Smooth muscle cell (in vitro differentiated cells): ENCODE data around the gene PLA2G12A. TPM values are rescaled to one million over a fixed set of nuclear protein-coding genes. Genes with fewer than 3 reads are reported as not detected.

Experiments
- DNase-seq: peaks from one replicate; lab custom pipeline; 2025; ENCODE audit not compliant: unreplicated experiment; lab: John Stamatoyannopoulos, UW
- H2AFZ ChIP-seq: fragments of 200-600 bp; sonication (generic); 2 replicates; pipeline ENCODE4 v1.6.0; 2016; ENCODE audit warnings: antibody characterized with exemption, low read depth, mild to moderate bottlenecking
- H3F3A ChIP-seq: fragments of 200-600 bp; sonication (generic); 2 replicates; pipeline ENCODE4 v1.6.0; 2017; ENCODE audit warnings: antibody characterized with exemption, low read depth
- H3K27ac ChIP-seq: fragments of 200-600 bp; sonication (generic); 2 replicates; pipeline ENCODE4 v1.5.1; 2016; ENCODE audit warnings: low read depth, mild to moderate bottlenecking
- H3K27me3 ChIP-seq: fragments of 200-600 bp; sonication (generic); 2 replicates; pipeline ENCODE4 v1.6.1; 2016; ENCODE audit warnings: low read depth, mild to moderate bottlenecking
- H3K36me3 ChIP-seq: fragments of 200-600 bp; sonication (generic); 2 replicates; pipeline ENCODE4 v1.5.1; 2016; ENCODE audit warnings: low read depth
- H3K4me1 ChIP-seq: fragments of 200-600 bp; sonication (generic); 2 replicates; pipeline ENCODE4 v1.5.1; 2016; ENCODE audit warnings: low read depth
- H3K4me2 ChIP-seq: fragments of 200-600 bp; sonication (generic); 2 replicates; pipeline ENCODE4 v1.6.0; 2016; ENCODE audit warnings: mild to moderate bottlenecking
- H3K4me3 ChIP-seq: fragments of 200-600 bp; sonication (generic); 2 replicates; pipeline ENCODE4 v1.5.1; 2016; ENCODE audit warnings: mild to moderate bottlenecking
- H3K79me2 ChIP-seq: fragments of 200-600 bp; sonication (generic); 2 replicates; pipeline ENCODE4 v1.6.0; 2016; ENCODE audit warnings: low read depth, mild to moderate bottlenecking
- H3K9ac ChIP-seq: fragments of 200-600 bp; sonication (generic); 2 replicates; pipeline ENCODE4 v1.6.0; 2016; ENCODE audit warnings: low read depth
- H3K9me3 ChIP-seq: fragments of 200-600 bp; sonication (generic); replicated peaks from 2 replicates; pipeline ENCODE4 v1.5.1; 2016; ENCODE audit warnings: low read depth
- H4K20me1 ChIP-seq: fragments of 200-600 bp; sonication (generic); 2 replicates; pipeline ENCODE4 v1.6.0; 2016; ENCODE audit warnings: low read depth
- CTCF ChIP-seq: fragments of 200-600 bp; sonication (generic); IDR thresholded peaks from 2 replicates; pipeline ENCODE4 v1.5.1; 2017; ENCODE audit warnings: borderline replicate concordance, mild to moderate bottlenecking, antibody characterized with exemption; ENCODE audit not compliant: insufficient read depth, poor library complexity, severe bottlenecking
- WGBS: methylation state at CpG from one replicate; pipeline ENCODE4 v1.1.7; 2016; ENCODE audit warnings: low lambda C conversion rate; 5-methylcytosine and 5-hydroxymethylcytosine counted together
- polyA plus RNA-seq: library from polyadenylated mRNA; unstranded; fragments of >200 nt; fragmentation: Nextera tagmentation; extraction: Ambion mirVana; gene quantifications from 2 replicates; pipeline ENCODE4 v1.2.1, GENCODE V29; 2016
- total RNA-seq: library from RNA; depleted of rRNA; stranded (reverse); fragments of >200 nt; gene quantifications from 2 replicates; pipeline ENCODE4 v1.2.3, GENCODE V29; 2014

Gene PLA2G12A
- total and polyA plus RNA-seq, 2 experiments from 2014 or later: 36.8 to 56.5 TPM

DNA sequence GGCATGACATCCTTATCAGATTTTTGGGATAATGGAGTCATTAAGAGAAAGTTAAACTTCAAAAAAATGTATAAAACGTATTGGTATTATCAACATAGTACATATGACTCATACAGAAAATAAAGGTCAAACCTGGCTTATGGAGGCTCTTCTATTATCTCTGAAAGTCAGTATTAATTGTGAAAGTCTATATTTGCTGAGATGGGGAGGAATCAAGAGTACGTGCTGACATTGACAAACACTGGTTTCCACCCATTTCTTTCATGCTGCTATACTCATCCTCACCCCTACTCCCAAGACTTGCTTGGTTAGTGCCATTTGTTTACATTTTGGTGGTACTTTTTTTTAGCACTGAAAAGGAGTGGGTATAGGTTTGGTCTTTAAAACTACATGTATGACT is 30.8 kb upstream of the PLA2G12A start:
- Histone ChIP-seq H3K27me3 (no peaks in the 10 kb centered on the region), H3K79me2 (no peaks in the 10 kb centered on the region), H3K4me2 (no peak overlapping the region), H3F3A (no peaks in the 10 kb centered on the region), H3K4me1 (no peaks in the 10 kb centered on the region), H3K4me3 (no peak overlapping the region), H3K9ac (no peak overlapping the region), H3K36me3 (no peaks in the 10 kb centered on the region), H3K9me3 (no peaks in the 10 kb centered on the region), H2AFZ (no peak overlapping the region), H3K27ac (no peak overlapping the region), H4K20me1 (no peaks in the 10 kb centered on the region)
- DNase-seq: no peak
- no peak for TF ChIP-seq CTCF
- 63% methylated on average over 2 of the region's 2 CpGs for WGBS

- TF ChIP-seq CTCF: no peak
- DNase-seq: no peak
- Histone ChIP-seq H3F3A (no peaks in the 10 kb centered on the region), H4K20me1 (no peaks in the 10 kb centered on the region), H3K79me2 (no peaks in the 10 kb centered on the region), H3K4me1 (no peaks in the 10 kb centered on the region), H3K4me2 (no peak overlapping the region), H3K9ac (no peak overlapping the region), H2AFZ (no peak overlapping the region), H3K9me3 (no peaks in the 10 kb centered on the region), H3K36me3 (no peaks in the 10 kb centered on the region), H3K4me3 (no peak overlapping the region), H3K27me3 (no peaks in the 10 kb centered on the region), H3K27ac (no peak overlapping the region)
- WGBS: 77% methylated on average over 3 of the region's 3 CpGs
Observed at GRCh38 chr4:109755656-109756055, 25.8 kb upstream of the PLA2G12A start.

GRCh38 chr4:109754093-109754857 is 24.4 kb upstream of the PLA2G12A start:
- no peaks in the 10 kb centered on the region for H4K20me1 ChIP-seq
- no peak overlapping the region for H3K27ac ChIP-seq
- 83% methylated on average over 7 of the region's 7 CpGs for WGBS
- H3K4me3 ChIP-seq: no peak overlapping the region
- no peak for DNase-seq
- H3K9me3 ChIP-seq: no peaks in the 10 kb centered on the region
- no peaks in the 10 kb centered on the region for H3F3A ChIP-seq
- no peak for TF ChIP-seq CTCF
- no peaks in the 10 kb centered on the region for H3K36me3 ChIP-seq
- H3K79me2 ChIP-seq: no peaks in the 10 kb centered on the region
- no peak overlapping the region for H3K4me2 ChIP-seq
- H3K4me1 ChIP-seq: no peaks in the 10 kb centered on the region
- no peaks in the 10 kb centered on the region for H3K27me3 ChIP-seq
- H3K9ac ChIP-seq: no peak overlapping the region
- no peak overlapping the region for H2AFZ ChIP-seq

DNA sequence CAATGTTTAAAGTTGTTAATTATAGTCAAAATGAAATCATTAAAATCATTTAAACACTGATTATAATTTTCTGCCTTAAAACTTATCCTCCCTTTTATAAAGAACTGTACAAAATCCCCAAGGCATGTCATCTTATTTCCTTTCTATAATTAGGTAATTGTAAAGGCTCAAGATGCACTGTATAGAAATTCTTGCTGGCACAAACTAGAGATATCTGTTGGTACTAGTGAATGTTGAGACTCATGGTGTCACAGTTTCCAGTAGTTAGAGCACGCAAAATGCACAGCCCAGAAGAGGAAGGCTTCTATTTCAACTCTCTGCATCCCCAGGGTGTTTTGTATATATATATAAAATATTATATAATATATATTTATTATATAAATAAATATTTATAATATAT is 22.7 kb upstream of the PLA2G12A start:
- Histone ChIP-seq H3K9me3 (no peaks in the 10 kb centered on the region), H3K27ac (no peak overlapping the region), H3K4me3 (no peak overlapping the region), H3K27me3 (no peaks in the 10 kb centered on the region), H3K79me2 (no peaks in the 10 kb centered on the region), H3K9ac (no peak overlapping the region), H2AFZ (no peak overlapping the region), H3F3A (no peaks in the 10 kb centered on the region), H3K36me3 (no peaks in the 10 kb centered on the region), H4K20me1 (no peaks in the 10 kb centered on the region), H3K4me2 (no peak overlapping the region), H3K4me1 (no peaks in the 10 kb centered on the region)
- 0% methylated on average over 1 of the region's 1 CpG for WGBS
- no peak for TF ChIP-seq CTCF
- DNase-seq: no peak
